SH-SY5Y (cell line): ENCODE measurements around the gene PRKCG.

Experiments used
- GATA2 ChIP-seq: IDR thresholded peaks from 2 replicates; pipeline ENCODE4 v1.6.1; 2011; ENCODE audit warnings: mild to moderate bottlenecking, low read depth, low read length
- GATA3 ChIP-seq: IDR thresholded peaks from 2 replicates; pipeline ENCODE4 v1.6.1; 2011; ENCODE audit warnings: low read depth, mild to moderate bottlenecking, low read length, moderate library complexity

DNA sequence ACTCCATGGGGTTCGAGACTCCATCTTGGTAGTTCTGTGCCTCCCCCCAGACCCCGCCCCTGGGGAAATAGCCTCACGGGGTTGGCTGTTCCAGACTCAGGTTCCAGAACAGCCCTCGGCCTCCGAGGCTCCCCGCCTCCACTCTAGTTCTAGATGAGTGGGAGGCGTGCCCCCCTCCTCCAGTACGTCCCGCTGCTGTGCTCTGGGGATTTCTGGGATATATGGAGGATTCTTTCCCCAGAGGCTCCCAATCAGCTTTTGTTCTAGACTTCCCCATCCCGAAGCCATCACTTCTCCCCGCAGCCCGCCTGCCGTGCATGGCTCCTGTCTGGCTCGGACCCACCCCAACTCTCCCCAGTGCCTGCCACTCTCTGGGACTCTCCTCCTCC is 25.2 kb downstream of the PRKCG start:
- no peak for TF ChIP-seq GATA3
- TF ChIP-seq GATA2: no peak
